Superior temporal gyrus (tissue), 1 donor: Measurements from ENCODE around the gene PRELID3B.

Experiments used
- DNase-seq: peaks from one replicate; pipeline ENCODE4 v3.0.0-alpha.2; 2016; ENCODE audit errors: extremely low spot score

Gene PRELID3B

GRCh38 chr20:59010321-59010994 is 32.1 kb downstream of the PRELID3B start:
- no peak for DNase-seq

- DNase-seq, result no peak
These were observed 33.8 kb downstream of the PRELID3B start for GRCh38 chr20:59008715-59009336.

- DNase-seq, result no peak
These were observed 34.7 kb downstream of the PRELID3B start for GRCh38 chr20:59007665-59008511.

- DNase-seq, result no peak
These were observed 35.5 kb downstream of the PRELID3B start, which contains the start of gene CTSZ for GRCh38 chr20:59006864-59007664. Gene CTSZ, minus strand, starts transcription at chr20:59007254. Its CDS starts 126 bp downstream, at chr20:59007128.

GRCh38 chr20:59006167-59006863 is 36.3 kb downstream of the PRELID3B start:
- no peak for DNase-seq

GRCh38 chr20:59005523-59006166 is 36.9 kb downstream of the PRELID3B start:
- DNase-seq, result no peak

GRCh38 chr20:59004763-59005522 is 37.6 kb downstream of the PRELID3B start:
- DNase-seq, result no peak

GRCh38 chr20:59004493-59004762 is 38.2 kb downstream of the PRELID3B start:
- DNase-seq, result no peak

- no peak for DNase-seq
These were observed 38.6 kb downstream of the PRELID3B start for GRCh38 chr20:59003836-59004492.

GRCh38 chr20:59002874-59003399 is 39.6 kb downstream of the PRELID3B start:
- DNase-seq, result no peak

- no peak for DNase-seq
These were observed 40.2 kb downstream of the PRELID3B start for GRCh38 chr20:59002388-59002787.

GRCh38 chr20:59001449-59002171 is 41.0 kb downstream of the PRELID3B start:
- DNase-seq, result no peak

- DNase-seq, result no peak
These were observed 41.5 kb downstream of the PRELID3B start for GRCh38 chr20:59001068-59001448.

GRCh38 chr20:59000326-59000725 is 42.3 kb downstream of the PRELID3B start:
- no peak for DNase-seq

GRCh38 chr20:58998656-58999055 is 43.9 kb downstream of the PRELID3B start:
- no peak for DNase-seq

GRCh38 chr20:58997141-58997770 is 45.3 kb downstream of the PRELID3B start:
- no peak for DNase-seq

GRCh38 chr20:58996226-58996611 is 46.4 kb downstream of the PRELID3B start:
- DNase-seq, result no peak
